Esophagus (tissue), 2 donors: ENCODE measurements around the gene TNFSF4. TPM values are rescaled to one million over a fixed set of nuclear protein-coding genes. Genes with fewer than 3 reads are reported as not detected.

Experiments used
- H3K27ac ChIP-seq, 2 donors: one replicate each; pipeline ENCODE4 v1.5.1; 2013; ENCODE audit warnings: low read depth in 2 of 2, mild to moderate bottlenecking in 2 of 2, inconsistent platforms in 1 of 2, low read length in 1 of 2, moderate library complexity in 1 of 2
- H3K27me3 ChIP-seq, 2 donors: one replicate each; pipeline ENCODE4 v1.6.1; 2013; ENCODE audit warnings: low read length in 2 of 2, control low read depth in 1 of 2, mild to moderate bottlenecking in 1 of 2; ENCODE audit not compliant: insufficient read depth in 2 of 2, control insufficient read depth in 1 of 2
- H3K36me3 ChIP-seq, 2 donors: one replicate each; pipeline ENCODE4 v1.6.1; 2013; ENCODE audit warnings: low read length in 1 of 2; ENCODE audit not compliant: control insufficient read depth in 2 of 2, insufficient read depth in 2 of 2
- H3K4me1 ChIP-seq, 2 donors: one replicate each; pipeline ENCODE4 v1.6.1; 2013; ENCODE audit warnings: low read length in 1 of 2; ENCODE audit not compliant: control insufficient read depth in 2 of 2, insufficient read depth in 2 of 2
- H3K4me3 ChIP-seq, 2 donors: one replicate each; pipeline ENCODE4 v1.5.1; 2013; ENCODE audit warnings: low read length in 2 of 2, mild to moderate bottlenecking in 2 of 2, low read depth in 1 of 2, moderate library complexity in 1 of 2
- H3K9me3 ChIP-seq, 2 donors: one replicate each; pipeline ENCODE4 v1.6.1; 2013; ENCODE audit warnings: mild to moderate bottlenecking in 2 of 2, low read depth in 1 of 2, low read length in 1 of 2, moderate library complexity in 1 of 2; ENCODE audit not compliant: control insufficient read depth in 2 of 2, insufficient read depth in 1 of 2
- WGBS, 2 donors: extraction: QIAGEN DNeasy Blood & Tissue Kit; methylation state at CpG; one replicate each; pipeline ENCODE4 v1.1.7; 2013; 5-methylcytosine and 5-hydroxymethylcytosine counted together
- polyA plus RNA-seq, 2 donors: library from polyadenylated mRNA; stranded (reverse); fragments of 200-250 nt; gene quantifications; one replicate each; pipeline ENCODE4 v1.2.3, GENCODE V29; 2013
- donor health status: healthy with polysubstance abuse.
- donor health status: Bipolar disorder and iron deficiency.

TNFSF4 gene, protein sequence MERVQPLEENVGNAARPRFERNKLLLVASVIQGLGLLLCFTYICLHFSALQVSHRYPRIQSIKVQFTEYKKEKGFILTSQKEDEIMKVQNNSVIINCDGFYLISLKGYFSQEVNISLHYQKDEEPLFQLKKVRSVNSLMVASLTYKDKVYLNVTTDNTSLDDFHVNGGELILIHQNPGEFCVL
- polyA plus RNA-seq: under 1 TPM; 0.08 to 0.16 TPM

DNA sequence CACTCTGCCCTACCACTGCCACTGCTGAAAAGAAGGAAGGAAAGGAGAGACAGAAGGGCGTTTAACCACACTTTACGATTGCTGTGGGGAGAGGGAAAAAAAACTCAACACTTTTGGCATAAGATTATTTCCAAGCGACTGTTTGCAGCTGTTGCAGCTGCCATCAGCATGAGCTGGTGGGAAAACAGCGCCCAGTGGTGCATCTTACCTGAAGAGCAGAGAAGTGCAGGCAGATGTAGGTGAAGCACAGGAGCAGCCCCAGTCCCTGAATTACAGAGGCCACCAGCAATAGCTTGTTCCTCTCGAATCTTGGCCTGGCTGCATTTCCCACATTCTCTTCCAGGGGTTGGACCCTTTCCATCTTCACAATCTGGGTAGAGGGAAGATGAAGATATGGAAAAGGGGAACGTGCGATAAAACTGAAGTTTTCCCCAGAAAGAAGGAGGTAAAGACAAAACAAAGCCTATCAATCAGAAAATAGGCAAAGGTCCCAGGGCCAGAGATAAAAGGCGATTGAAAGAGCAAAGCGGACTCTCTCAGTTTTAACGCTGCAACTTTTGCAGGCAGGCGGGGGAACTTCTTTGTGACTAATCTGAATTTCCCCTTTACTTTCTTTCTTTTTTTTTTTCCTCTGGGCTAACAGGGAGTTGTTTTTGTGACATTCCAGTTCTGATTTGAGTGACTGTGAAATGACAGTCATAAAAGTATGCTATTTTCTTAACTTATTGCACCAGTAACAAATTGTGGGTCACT is at the start of gene TNFSF4:
Gene TNFSF4, minus strand, starts transcription at position 516 of the 753 bp plus-strand sequence. Its CDS starts 155 bp downstream, at position 361.
- no peak within 1 kb of the TSS for H3K4me3 ChIP-seq
- no peaks in the 10 kb centered on the region for H3K36me3 ChIP-seq
- 28 to 37% methylated on average over 11 of the region's 11 CpGs for WGBS, 2 donors
- H3K4me1 ChIP-seq: peaks cover 0 to 5% of the 10 kb centered on the region in 2 donors
- H3K9me3 ChIP-seq: no peaks in the 10 kb centered on the region
- H3K27ac ChIP-seq: no peak within 1 kb of the TSS
- no peaks in the 10 kb centered on the region for H3K27me3 ChIP-seq

DNA sequence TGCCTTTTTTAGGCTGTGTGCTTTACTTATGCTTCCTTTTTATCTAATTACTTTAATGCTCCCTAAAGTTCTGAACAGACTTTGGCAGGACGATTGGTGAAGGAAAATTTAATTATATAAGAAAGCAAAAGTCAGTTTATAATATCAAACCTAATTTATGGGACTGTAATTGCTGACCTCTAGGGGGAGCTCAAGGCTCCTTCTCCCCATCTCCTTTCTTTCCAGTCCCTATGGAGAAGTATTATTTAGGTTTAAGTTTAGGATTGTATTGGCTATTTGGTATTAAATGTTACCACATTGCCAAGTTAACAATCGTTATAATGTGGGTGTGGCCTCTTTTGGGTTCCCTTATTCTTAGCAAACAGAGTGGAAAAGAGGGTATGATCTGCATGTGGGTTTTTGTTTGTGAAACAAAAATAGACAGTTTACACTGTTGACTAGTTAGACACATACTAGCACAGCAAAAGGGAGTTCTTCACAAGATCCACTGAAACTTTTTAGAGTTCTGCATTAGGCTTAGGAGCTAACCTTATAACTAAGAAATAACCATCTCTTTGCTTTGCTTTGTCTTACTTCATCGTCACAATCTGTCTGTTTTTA is 48.2 kb upstream of the TNFSF4 start:
- Histone ChIP-seq H3K27me3 (no peaks in the 10 kb centered on the region), H3K9me3 (no peaks in the 10 kb centered on the region), H3K4me3 (no peak overlapping the region), H3K36me3 (no peaks in the 10 kb centered on the region), H3K4me1 (no peaks in the 10 kb centered on the region), H3K27ac (no peak overlapping the region)
- 36 to 37% methylated on average over 3 of the region's 3 CpGs for WGBS, 2 donors

DNA sequence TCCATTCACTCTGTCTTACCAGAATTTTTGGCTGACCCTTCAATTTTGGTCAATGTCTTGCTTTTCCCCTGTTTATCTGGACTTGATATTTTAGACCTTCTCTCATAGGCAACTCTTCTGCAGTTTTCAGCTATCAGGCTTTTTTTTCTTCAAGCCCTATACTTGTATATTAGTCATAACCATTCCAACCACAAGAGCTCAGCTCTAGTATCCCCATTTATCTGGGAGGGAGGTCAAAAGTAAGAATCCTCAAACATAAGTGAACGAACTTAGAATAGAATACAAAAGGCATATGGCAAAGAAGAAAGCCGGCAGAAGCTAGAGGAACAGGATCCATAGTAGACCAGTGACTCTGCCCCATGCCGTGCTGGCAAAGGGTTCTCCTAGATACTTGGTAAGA is 45.9 kb upstream of the TNFSF4 start:
- no peak overlapping the region for H3K4me3 ChIP-seq
- no peaks in the 10 kb centered on the region for H3K9me3 ChIP-seq
- H3K36me3 ChIP-seq: no peaks in the 10 kb centered on the region
- 93 to 95% methylated on average over 3 of the region's 3 CpGs for WGBS, 2 donors
- no peaks in the 10 kb centered on the region for H3K27me3 ChIP-seq
- H3K4me1 ChIP-seq: no peaks in the 10 kb centered on the region
- no peak overlapping the region for H3K27ac ChIP-seq

DNA sequence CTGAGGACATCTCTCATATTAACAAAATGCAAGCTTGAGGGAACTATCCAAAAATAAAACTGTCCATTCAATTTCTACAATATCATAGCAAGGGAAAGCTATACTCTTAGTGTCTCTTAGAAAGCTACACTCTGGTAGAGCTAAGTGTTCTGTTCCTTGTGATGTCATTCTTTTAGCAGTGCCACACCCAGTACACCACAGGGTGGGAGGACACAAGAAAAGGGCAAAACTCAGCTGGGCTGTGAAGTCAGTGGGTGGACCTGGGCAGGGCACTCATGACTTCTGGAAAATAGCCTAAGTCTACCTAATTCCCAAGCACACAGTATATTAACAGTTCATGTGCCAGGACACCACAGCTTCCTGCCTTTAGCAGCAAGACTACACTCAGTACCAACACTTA is 42.2 kb upstream of the TNFSF4 start:
- H3K4me1 ChIP-seq: no peaks in the 10 kb centered on the region
- H3K36me3 ChIP-seq: no peaks in the 10 kb centered on the region
- H3K9me3 ChIP-seq: no peaks in the 10 kb centered on the region
- no peak overlapping the region for H3K27ac ChIP-seq
- H3K4me3 ChIP-seq: no peak overlapping the region
- no peaks in the 10 kb centered on the region for H3K27me3 ChIP-seq

DNA sequence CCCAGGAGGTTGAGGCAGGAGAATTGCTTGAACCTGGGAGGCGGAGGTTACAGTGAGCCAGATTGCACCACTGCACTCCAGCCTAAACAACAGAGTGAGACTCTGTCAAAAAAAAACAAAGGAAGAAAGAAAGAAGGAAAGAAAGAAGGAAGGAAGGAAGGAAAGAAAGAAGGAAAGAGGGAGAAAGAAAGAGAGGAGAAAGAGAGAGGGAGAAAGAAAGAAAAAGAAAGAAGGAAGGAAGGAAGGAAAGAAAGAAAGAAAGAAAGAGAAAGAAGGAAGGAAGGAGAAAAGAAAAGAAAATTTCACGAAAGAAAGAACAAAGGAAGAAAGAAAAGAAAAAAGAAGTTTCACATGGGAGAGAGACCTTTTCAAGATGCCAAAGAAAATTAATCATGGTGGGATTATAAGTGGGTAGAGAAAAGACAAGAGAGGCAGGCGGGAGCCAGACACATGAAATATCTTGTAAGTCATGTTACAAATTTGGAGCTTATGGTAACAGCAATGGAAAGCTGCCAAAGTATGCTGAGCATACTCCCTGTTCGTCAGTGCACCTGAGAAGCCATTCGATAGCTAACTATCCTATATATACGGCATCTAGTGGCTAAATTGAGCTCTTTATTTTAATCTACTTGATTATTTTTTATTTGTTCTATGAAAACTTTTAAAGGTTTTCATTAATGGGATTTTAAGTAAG is 41.3 kb upstream of the TNFSF4 start:
- Histone ChIP-seq H3K9me3 (peaks cover 0 to 2% of the 10 kb centered on the region in 2 donors), H3K4me1 (no peaks in the 10 kb centered on the region), H3K36me3 (no peaks in the 10 kb centered on the region), H3K4me3 (no peak overlapping the region), H3K27me3 (no peaks in the 10 kb centered on the region), H3K27ac (no peak overlapping the region)
- WGBS, 2 donors: 61 to 66% methylated on average over 6 of the region's 6 CpGs

DNA sequence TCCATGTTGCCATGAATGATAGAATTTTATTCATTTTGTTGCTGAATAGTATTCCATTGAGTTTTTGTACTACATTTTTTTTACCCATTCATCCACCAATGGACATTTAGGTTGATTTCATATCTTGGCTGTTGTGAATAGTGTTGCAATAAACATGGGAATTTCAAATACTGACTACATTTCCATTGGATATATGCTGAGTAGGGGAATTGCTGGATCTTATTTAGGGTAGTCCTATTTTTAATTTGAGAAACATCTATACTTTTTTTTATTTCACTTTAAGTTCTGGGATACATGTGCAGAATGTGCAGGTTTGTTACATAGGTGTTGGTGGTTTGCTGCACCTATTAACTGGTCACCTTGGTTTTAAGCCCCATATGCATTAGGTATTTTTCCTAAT is 38.8 kb upstream of the TNFSF4 start:
- peaks cover 0 to 10% of the 10 kb centered on the region in 2 donors for H3K9me3 ChIP-seq
- no peaks in the 10 kb centered on the region for H3K27me3 ChIP-seq
- no peak overlapping the region for H3K4me3 ChIP-seq
- H3K36me3 ChIP-seq: no peaks in the 10 kb centered on the region
- H3K4me1 ChIP-seq: no peaks in the 10 kb centered on the region
- no peak overlapping the region for H3K27ac ChIP-seq

DNA sequence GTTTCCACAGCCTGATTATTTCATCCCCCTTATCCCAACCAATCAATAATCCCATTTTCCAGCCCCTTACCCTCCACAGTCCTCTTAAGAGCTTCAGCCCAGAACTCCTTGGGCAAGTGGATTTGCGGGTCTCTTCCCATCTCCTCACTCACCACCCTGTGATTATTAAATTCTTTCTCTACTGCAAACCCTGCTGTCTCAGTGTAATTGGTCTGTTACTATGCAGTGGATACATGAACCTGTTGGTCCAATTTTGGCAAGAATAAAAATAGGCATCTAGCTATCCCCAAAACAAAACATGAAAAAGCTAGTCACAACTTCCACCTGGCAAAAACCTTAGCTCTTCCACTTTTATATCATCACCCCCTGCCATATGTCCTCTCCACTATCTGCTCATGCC is 36.2 kb upstream of the TNFSF4 start:
- no peaks in the 10 kb centered on the region for H3K36me3 ChIP-seq
- WGBS, 2 donors: 82 to 96% methylated on average over 1 of the region's 1 CpG
- no peaks in the 10 kb centered on the region for H3K27me3 ChIP-seq
- no peak overlapping the region for H3K27ac ChIP-seq
- no peaks in the 10 kb centered on the region for H3K4me1 ChIP-seq
- no peak overlapping the region for H3K4me3 ChIP-seq
- peaks cover 0 to 10% of the 10 kb centered on the region in 2 donors for H3K9me3 ChIP-seq

DNA sequence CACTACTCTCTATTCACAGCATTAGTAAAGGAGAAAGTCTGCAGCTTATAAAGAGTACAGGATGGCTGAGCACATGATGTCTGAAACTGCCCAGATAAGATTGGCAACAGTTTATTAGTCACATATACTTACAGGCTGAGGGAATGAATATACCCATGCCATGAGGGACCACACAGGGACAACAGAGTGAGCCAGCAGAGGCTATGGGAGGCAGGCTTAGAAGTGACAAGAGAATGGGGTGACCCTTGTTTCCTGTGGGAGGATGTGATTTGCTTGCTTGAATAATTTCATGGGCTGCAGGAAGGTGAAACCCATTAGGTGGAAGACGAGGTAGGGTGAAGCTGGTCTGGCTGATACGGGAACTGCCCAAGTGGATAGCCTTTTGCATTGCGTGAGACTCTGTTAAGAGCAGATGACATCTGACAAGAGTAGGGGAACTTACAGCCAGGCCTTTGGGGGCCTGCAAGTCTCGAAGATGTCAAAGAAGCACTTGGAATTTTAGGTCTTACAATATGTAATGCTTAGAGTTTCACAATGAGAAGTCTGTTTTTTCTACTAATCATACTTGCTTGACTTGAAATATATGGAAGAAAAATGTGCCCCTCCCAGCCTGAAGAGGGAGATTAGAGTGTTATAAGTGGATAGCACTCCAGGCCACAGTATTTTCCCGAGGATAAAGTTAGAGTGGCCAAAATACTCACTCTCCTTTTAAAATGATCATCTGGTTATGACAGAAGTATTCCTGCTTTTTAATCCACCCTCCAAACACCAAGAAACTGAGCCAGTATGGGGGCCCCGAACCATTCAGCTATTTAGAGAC is 34.6 kb upstream of the TNFSF4 start:
- peaks cover 0 to 10% of the 10 kb centered on the region in 2 donors for H3K9me3 ChIP-seq
- H3K27me3 ChIP-seq: no peaks in the 10 kb centered on the region
- no peaks in the 10 kb centered on the region for H3K36me3 ChIP-seq
- WGBS, 2 donors: 82 to 83% methylated on average over 6 of the region's 6 CpGs
- no peak overlapping the region for H3K27ac ChIP-seq
- H3K4me1 ChIP-seq: no peaks in the 10 kb centered on the region
- no peak overlapping the region for H3K4me3 ChIP-seq

DNA sequence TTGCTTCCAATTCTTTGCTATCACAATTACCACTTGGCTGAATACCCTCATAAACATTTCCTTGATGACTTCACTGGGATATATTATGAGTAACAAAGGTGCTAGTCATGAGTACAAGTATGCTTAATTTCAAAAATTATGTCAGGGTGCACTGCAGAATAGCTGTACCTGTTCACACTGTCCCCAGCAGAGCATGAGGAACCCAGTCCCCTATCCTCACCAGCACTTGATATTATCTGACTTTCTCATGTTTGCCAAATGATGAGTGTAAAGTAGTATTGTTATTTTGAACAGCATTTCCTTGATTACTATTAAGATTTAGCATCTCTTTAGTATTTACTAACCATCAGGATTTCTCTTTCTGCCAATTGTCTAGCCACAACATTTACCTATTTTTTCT is 33.5 kb upstream of the TNFSF4 start:
- no peaks in the 10 kb centered on the region for H3K4me1 ChIP-seq
- H3K27ac ChIP-seq: no peak overlapping the region
- H3K4me3 ChIP-seq: no peak overlapping the region
- H3K27me3 ChIP-seq: no peaks in the 10 kb centered on the region
- H3K9me3 ChIP-seq: peaks cover 0 to 10% of the 10 kb centered on the region in 2 donors
- no peaks in the 10 kb centered on the region for H3K36me3 ChIP-seq
